Measurements from ENCODE around the gene CDC42EP5.

Gene CDC42EP5

DNA sequence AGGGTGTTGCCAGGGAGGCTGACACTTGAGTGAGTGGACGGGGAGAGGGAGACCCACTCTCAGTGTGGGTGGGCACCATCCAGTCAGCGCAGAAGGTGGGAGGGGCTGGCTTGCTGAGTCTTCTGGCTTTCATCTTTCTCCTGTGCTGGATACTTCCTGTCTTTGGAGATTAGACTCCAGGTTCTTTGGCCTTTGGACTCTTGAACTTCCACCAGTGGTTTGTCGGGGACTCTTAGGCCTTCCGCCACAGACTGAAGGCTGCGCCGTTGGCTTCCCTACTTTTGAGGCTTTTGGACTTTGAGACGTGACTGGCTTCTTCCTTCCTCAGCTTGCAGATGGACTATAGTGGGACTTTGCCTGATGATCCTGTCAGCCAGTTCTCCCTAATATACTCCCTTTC lies 28.4 kb downstream of the CDC42EP5 start:
- DNase-seq, result no peak

DNA sequence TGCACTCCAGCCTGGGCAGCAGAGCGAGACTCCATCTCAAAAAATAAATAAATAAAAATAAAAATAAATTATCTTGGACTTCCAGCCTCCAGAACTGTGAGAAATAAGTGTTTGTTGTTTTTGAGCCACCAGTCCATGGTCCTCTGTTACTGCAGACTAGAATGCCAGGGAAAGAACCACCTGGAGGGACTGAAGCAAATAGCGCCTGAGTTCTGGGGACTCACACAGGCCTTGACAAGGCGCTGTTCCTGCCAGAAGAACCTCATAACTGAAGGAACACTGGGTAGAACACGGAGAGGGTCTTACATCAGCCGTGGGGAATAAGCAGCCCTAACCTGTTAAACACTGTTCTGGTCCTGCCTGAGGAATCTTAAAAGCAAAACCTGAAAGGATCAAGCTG lies 32.5 kb downstream of the CDC42EP5 start:
- DNase-seq, result no peak

DNA sequence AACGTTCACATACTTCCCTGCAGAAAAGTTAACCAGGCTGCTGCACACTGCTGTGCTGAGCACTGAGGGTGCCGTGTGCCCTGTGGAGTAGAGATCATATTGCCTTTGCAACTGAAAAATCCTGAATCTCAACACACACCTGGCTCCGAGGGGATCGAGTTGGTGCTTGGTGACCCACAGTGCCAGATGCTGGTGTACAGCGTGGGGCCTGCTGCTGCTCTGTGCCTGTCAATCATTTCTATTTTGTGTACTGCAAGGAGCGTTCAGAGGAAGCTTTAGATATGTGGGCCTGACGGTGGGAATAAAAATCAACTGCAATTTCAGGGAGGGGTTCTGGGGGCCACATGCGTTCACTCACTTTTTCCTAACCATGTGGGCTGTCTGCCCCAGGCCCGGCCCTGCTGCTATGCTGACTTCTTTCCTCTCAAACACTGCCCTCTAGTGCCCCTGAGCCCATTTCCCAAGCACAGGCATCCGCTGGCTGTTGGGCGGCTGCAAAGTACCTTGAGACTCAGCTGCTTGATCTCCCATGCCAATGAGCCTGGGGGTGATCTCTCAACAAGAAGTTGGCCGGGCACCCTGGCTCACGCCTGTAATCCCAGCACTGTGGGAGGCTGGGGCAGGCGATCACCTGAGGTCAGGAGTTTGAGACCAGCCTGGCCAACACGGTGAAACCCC lies 33.8 kb downstream of the CDC42EP5 start:
- DNase-seq, result peak; percentile 15

DNA sequence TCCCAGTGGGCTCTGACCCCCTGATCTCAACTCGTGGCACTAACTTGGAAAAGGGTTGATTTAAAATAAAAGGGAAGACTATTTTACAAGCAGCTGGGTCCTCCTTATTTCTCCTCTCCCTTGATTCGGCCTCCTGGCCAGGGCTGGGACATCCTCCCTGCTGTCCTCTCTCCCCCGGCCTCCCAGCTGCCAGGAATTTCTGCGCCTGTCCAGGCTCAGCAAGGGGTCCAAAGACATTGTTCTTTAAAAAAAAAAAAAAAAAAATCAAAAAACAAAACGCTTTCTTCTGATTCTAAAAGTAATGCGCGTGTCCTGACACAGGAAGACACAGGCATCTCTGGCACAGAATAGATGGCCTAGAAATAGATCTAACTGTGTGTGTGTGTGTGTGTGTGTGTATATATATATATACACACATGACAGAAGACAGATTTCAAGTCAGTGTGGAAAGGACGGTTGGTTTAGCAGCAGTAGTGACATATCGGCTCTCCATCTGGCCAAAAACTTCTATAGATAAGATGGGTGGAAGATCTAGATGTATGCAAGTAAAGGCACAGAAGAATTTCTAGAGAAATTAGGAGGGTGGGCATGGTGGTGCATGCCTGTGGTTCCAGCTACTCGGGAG lies 36.4 kb downstream of the CDC42EP5 start:
- DNase-seq, result no peak

DNA sequence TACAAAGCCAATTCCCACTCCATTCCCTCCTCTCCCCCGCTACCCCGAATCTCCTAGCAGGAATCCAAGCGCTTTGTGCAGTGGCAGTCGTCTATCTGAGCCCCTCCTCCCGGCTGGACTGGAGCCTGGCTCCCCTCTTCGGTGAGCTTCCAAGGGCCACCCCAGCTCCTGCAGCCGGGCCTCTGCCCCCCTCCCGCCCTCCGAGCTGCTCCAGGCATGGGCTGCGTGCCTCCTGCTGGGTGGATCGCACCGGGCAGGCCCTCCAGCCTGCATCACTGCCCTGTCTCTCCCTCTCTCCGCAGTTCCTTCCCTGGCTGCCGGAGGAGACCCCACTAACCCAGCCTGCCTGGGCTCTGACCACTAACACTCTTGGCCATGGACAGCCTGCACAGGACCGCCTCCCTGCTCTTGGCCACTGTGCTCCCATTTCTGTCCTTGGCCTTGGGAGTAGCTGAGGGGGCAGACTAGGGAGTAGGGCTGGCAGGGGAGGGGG lies 37.0 kb downstream of the CDC42EP5 start:
- no peak for DNase-seq

DNA sequence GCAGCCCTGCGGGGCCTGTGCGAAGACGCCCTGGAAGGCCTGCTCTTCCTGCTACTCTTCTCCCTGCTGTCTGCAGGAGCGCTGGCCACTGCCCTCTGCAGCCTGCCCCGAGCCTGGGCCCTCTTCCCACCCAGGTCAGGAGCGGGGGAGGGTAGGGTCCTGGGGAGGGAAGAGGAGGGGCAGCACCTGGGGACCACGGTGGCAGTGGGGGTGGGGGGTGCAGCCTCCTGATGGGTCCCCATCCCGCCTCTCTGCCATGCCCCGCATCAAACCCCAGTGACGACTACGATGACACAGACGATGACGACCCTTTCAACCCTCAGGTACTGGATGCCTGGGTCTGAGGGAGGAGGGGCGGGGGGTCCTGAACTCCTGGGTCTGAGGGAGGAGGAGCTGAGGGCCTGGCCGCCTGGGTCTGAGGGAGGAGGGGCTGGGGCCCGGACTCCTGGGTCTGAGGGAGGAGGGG lies 37.5 kb downstream of the CDC42EP5 start:
- DNase-seq, result no peak

DNA sequence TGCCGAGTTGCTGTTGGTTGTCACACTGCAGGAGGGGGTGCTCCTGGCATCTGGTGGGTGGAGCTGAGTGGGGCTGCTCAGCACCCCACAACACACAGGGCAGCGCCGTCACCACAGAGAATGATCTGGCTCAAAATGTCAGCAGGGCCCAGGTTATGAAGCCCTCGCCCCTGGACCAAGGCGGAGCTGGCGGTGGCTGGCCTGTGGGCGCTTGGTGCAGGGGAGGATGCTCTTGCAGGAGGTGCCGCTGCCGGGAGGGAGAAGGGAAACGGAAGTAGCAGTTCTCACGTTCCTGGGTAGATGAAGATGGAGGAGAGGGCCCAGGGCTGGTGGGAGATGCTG lies 38.3 kb downstream of the CDC42EP5 start:
- DNase-seq, result no peak

DNA sequence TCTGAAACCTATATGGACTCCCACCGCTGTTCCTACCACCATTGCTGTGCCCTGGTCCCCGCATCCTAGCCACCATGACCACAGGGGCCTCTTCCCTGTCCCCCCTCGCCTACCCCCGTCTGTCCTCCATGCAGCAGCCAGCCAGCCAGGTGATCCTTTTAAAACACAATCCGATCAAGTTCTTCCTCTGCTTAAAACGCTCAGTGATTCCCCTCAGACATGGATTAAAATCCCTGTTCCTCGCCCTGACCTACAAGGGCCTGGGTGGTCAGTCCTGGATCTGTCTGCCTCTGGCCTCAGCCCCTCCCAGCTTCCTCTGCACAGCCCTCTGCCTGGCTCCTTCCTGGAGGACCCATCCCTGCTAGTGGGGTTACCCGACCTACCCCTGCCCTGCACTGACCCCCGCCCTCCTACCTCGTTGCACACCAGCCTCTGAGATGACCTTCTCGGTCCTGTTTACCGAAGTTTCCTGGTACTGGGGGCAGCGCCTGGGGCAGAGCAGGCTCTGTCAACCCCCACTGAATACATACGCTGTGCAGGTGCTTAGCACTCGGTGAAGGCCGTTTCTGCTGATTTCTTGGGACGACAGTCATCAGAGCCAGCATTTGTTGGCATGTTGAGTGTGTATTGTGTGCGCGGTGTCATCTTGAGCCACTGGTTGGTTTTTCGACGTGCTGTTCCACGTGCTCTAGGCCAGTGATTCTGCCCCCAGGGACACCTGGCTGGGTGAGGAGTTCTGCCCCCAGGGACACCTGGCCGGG lies 38.8 kb downstream of the CDC42EP5 start:
- no peak for DNase-seq

DNA sequence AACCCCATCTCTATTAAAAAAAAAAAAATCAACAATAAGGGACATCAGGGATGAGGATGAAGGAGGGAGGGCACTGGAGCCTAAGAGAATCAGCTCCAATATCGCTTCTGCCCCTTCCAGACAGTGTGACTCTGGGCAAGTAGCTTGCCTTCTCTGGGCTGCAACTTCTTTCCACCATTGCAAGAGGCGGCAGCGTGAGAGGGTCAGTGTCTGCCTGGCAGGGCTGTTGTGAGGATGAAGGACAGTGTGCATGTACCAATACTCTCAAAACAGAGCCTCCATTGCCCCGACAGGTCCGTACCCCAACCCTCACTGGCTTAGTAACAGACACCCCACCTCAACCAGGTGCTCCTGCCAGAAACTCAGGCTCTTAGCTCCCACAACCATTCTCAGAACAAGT lies 39.4 kb downstream of the CDC42EP5 start:
- DNase-seq, result no peak

DNA sequence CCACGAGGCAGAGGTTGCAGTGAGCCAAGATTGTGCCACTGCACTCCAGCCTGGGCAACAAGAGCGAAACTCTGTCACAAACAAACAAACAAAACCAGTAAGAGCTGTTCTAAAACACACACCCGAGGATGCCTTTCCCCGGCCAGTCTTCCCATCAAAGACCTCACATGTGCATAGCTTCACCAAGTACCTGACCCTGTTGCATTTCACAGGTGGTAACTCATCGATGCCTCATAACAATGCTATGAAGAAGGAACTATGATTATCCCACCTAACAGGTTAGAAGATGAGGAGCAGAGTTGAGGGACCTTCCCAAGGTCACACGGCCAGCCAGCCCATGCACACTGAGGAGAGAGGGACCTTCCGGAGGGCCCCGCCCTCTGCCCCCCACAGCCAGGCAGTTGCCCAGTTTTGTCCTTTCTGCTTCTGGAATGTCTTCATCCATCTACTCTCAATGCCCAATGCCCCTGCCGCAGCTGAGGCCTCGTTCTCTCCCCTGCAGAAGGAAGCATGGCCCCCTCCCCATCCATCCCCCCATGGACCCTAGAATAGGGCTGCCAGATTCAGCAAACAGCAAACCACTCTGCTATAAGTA lies 40.9 kb downstream of the CDC42EP5 start:
- no peak for DNase-seq

DNA sequence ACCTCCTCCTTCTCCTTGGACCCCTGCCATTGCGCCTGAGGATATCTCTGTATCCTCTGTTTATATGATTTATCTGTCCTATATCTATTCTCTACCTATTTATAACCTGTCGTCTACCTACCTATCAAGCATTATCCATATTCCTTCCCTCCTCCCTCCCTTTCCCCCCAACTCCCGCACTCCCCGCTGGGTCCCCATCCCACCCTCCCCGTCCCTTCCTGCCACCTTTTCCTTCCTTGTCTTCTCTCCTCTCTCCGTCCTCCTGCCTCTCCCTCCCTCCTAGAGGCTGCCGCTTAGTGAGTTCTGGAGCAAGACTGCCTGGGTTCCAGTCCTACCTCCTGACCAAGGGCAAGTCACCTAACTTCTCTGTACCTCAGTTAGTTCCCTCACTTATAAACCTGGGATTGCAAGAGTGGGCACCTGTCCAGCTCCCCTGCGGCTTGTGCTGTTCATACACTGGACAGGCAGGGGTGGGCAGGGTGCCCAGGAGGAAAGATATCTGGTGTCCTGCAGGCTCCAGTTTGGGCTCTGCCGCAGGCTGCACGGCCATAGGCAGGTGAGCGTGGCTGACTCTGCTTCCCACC lies 41.7 kb downstream of the CDC42EP5 start:
- no peak for DNase-seq

DNA sequence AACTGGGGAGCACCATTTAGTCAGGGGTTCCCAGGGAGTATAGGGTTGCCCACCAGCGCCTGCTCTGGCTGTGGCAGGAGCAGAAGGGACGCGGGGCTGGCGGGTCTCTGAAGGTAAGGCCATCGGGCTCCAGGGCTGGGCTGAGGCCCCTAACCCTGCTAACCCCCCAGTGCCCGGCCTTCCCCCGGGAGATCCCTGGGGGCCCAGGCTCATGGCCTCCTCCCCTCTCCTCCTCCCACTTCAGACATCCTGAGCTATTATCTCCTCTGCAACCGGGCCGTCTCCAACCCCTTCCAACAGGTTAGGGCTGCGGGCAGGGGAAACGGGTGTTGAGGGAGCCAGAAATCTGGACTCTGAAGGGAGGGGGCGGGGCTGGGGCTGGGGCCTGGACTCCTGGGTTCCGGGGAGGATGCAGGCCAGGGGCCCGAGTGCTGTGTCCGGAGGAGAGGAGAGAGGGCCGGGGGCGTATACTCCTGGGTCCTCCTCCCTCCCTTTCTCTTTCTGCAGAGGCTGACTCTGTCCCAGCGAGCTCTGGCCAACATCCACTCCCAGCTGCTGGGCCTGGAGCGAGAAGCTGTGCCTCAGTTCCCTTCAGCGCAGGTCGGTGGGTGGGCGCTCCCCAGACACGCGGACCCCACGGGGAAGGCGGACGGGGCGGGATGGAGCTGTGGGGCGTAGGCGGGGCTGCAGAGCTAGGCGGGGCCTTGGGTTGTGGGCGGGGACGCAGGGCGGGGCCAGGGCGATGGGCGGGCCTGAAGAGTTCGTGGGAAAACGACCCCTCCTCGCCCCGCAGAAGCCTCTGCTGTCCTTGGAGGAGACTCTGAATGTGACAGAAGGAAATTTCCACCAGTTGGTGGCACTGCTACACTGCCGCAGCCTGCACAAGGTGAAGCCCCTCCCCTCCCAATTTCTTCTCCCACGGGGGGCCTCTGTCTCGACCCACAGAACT lies 42.5 kb downstream of the CDC42EP5 start:
- no peak for DNase-seq

DNA sequence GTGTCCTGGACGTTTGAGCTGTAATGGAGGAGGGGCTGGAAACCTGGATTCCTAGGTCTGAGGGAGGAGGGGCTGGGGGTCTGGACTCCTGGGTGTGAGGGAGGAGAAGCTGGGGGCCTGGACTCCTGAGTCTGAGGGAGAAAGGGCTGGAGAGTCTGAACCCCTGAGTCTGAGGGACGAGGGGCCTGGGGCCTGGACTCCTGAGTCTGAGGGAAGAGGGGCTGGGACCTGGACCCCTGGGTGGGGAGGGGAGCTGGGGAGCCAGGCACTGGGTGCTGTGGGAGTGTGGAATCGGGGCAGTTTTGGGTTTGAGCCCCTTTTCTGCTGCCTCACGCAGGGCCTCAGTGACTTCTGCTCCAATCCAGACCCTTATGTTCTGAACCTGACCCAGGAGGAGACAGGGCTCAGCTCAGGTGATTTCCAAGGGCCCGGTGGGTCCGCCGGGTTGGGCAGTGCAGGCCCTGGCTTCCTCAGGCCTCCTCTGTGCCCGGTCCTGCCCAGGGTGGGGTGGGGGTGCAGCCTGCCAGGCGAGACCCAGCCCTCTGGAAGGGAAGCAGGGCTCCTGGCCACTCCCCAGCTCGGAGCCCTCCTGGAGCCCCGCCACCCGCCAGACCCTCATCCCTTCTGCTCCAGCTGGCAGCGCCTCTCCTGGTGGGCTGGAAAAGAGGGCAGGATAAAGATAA lies 43.4 kb downstream of the CDC42EP5 start:
- DNase-seq, result no peak

DNA sequence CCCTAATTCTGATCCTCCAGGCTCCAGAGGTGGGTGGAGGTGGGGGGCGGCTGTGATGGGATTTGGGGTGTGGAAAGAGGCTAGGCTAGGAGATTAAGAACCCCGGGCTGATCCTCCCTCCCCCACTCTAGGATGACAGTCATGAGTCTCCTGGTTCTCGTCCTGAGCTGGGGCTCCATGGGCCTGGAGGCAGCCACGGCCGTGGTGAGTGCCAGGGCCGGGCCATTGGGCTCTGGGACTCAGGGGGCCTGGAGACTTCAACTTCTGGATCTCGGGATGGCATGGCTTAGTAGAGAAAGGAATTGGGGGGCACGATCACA lies 44.0 kb downstream of the CDC42EP5 start:
- no peak for DNase-seq

DNA sequence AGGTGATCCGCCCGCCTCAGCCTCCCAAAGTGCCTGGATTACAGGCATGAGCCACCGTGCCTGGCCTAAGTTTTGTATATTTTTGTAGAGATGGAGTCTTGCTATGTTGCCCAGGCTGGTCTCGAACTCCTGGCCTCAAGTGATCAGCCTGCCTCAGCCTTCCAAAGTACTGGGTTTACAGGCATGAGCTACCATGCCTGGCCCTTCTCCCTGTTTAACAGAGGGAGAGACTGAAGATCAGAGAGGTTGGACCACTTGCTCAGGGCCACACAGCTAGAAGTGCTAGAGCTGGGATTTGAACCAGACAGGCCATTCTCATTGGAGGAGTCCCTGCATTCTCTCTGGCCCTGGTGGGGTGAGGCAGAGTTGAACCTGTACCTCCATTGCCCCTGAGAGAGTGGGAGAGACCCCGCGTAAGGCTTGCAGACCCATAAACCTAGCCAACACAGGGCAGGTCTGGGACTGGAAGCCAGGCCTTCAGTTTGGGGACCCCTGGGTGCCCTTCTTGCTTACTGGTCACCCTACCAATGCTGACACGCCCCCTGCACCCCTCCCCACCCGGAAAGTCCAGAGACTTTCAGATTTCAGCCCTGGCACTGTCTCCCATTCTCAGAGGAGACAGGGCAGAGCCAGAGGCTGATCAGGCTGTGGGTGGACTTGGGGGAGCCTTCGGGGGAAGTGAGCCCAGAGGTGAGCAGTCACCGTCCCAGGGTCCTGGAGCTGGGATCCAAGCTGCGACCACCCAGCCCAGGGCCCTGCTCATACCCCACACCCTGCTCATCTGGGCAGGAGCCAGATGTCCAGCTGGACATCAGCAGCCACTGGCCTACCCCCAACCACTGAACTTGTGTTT lies 44.5 kb downstream of the CDC42EP5 start:
- DNase-seq, result no peak

DNA sequence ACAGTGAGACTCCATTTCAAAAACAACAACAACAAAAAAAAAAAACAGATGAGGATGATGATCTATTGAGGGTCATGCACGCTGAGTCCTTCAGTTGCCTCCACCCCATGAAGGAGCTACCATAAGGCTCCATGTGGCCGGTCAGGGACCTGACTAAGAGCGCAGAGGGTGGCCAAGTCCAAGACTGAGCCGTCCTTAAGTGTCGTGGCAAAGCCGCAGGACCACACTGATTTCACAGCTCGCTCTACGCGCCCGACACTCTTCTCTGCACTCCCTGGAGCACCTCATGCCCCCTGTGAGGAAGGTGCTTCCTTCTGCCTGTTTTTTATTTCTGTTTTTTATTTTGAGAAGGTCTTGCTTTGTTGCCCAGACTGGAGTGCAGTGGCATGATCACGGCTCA lies 45.5 kb downstream of the CDC42EP5 start:
- no peak for DNase-seq

DNA sequence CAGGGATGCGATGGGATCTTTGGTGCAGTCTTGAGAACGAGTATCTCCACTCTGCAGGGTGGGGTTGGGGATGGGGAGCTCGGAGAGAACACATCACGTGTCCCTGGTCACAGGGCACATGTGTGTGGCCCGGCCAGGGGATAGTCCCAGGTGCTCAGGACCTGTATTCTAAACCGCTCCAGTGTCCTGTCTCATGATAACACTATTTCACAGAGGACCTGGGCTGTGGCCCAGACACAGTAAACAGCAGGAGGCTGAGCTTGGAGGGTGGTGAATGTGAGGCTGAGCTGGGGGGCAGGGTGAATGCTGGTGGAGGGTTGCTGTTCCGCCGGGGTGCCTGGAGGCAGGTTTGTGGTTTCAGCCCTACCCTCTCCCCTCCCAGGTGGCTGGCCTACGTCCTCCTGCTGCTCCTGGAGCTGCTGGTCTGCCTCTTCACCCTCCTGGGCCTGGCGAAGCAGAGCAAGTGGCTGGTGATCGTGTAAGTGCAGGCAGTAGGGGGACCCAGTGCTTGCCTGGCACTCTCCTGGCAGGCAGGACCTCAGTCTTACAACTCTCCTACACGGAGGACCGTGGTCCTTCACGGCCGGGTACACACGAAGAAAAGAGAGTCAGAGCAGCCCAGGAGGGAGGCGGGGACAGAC lies 46.7 kb downstream of the CDC42EP5 start:
- DNase-seq, result no peak

DNA sequence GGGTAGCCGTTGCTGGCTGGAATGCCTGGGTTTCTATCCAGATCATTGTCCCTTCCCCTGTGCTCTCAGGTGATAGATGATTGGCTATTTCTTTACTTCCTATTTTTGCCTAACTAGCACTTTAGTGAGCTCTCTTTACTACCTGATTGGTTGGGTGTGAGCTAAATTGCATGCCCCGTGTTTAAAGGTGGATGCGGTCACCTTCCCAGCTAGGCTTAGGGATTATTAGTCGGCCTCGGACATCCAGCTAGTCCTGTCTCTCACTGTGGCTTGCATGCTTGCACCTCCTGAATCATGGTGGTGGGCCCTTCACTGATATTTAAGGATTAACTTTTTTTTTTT lies 47.7 kb downstream of the CDC42EP5 start:
- no peak for DNase-seq

DNA sequence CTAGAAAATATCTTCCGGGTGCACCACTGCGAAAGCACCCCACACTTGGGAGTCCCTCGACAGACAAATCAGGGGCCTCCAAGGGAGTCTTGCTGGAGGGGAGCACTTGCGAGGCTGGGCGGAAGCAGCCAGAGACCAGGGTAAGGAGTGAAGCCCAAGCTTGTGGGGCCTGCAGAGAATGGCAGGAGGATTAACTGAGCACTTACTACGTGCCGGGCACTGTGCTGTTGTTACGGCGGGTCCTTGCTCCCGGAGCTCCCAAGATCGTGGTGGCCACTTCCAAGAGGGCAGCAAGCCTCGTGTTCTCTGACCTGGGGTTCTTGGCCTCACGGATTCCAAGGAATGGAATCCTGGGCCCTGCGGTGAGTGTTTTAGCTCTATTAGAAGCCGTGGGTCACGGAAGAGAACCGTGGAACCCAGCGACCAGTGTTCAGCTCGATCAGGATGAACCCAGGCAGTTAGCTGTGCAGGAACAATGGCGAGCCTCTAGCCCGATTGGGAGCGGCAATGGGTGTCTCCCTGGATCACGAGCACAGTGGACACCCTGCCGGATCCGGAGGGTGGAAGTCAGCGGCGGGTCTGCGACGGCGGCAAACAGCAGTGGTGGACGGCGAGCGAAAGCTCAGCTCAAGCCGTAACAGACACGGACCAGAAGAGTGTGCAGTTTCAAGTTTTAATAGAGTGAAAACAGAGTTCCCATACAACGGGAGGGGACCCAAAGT lies 48.3 kb downstream of the CDC42EP5 start:
- no peak for DNase-seq

DNA sequence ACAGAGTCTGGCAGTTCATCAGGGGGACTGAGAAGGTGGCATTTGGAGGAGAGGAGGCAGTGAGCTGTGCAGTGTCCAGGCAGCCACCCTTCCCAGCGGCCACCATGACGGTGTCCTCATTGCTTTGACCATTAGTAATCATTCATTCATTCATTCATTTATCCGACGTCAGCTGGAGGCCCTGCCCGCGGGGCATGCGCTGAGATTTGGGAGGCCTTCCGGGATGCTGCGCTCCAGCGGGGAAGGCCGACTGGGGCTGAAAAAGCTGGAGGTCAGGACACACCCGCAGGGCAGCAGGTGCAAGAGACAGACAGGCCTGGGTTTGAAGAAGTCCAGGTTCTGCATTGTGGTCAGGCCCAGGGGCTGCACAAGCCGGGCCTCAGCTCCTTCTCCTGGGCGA lies 48.9 kb downstream of the CDC42EP5 start:
- no peak for DNase-seq
